CD4-positive, alpha-beta T cell treated with Interleukin-15 for 1 hour (primary cell): ENCODE measurements around the gene OR5V1.
"Not testable (repeated sequence)": the region's sequence is repeated elsewhere in the genome, so short reads cannot be mapped to it uniquely, and the experiment has no call there.

Experiments used
- DNase-seq: peaks from one replicate; pipeline ENCODE4 v3.0.0-alpha.2; 2020

The OR5V1 gene

GRCh38 chr6:29368765-29369164, at the start of gene OR5V1:
TSS of gene OR5V1 (minus strand) at chr6:29368865. CDS start at chr6:29356195, 12,670 bp downstream.
- no peak for DNase-seq

- DNase-seq = no peak
These were observed 45.9 kb upstream of the OR5V1 start, which contains the start of gene OR12D1 for GRCh38 chr6:29414588-29414987. TSS of gene OR12D1 (plus strand) at chr6:29414928.

- DNase-seq = no peak
These were observed 35.1 kb upstream of the OR5V1 start for GRCh38 chr6:29403801-29404200.

GRCh38 chr6:29399525-29399924, 30.9 kb upstream of the OR5V1 start:
- DNase-seq = no peak

- DNase-seq = no peak
These were observed 26.7 kb upstream of the OR5V1 start, which contains the start of gene OR12D2 for GRCh38 chr6:29395331-29395730. TSS of gene OR12D2 (plus strand) at chr6:29395631. CDS start at chr6:29396700, 1,069 bp downstream.

GRCh38 chr6:29388533-29388932, 19.9 kb upstream of the OR5V1 start:
- DNase-seq = no peak

- DNase-seq = no peak
These were observed 7.3 kb upstream of the OR5V1 start for GRCh38 chr6:29376003-29376402.

- DNase-seq = no peak
These were observed 6.5 kb upstream of the OR5V1 start, which contains the start of gene OR12D3 for GRCh38 chr6:29375191-29375590. TSS of gene OR12D3 (minus strand) at chr6:29375291. CDS start at chr6:29375287, 4 bp downstream.

- DNase-seq = no peak
These were observed 13.1 kb downstream of the OR5V1 start for GRCh38 chr6:29355603-29356002.

- DNase-seq = no peak
These were observed 13.7 kb downstream of the OR5V1 start for GRCh38 chr6:29354980-29355379.

- not testable (repeated sequence) for DNase-seq
These were observed 19.3 kb downstream of the OR5V1 start for GRCh38 chr6:29349348-29349747.

- DNase-seq = no peak
These were observed 23.3 kb downstream of the OR5V1 start for GRCh38 chr6:29345380-29345779.

GRCh38 chr6:29336269-29336668, 32.4 kb downstream of the OR5V1 start:
- no peak for DNase-seq

- DNase-seq = no peak
These were observed 36.0 kb downstream of the OR5V1 start for GRCh38 chr6:29332676-29333075.

GRCh38 chr6:29325777-29326176, 42.9 kb downstream of the OR5V1 start:
- no peak for DNase-seq

- not testable (repeated sequence) for DNase-seq
These were observed 45.3 kb downstream of the OR5V1 start for GRCh38 chr6:29323332-29323731.

GRCh38 chr6:29319931-29320330, 48.7 kb downstream of the OR5V1 start:
- no peak for DNase-seq
